Loucy (cell line): Measurements from ENCODE around the gene FAM25C.
"Not testable (repeated sequence)": the region's sequence is repeated elsewhere in the genome, so short reads cannot be mapped to it uniquely, and the experiment has no call there.

Source experiments
- CTCF ChIP-seq: fragments of 200-600 bp; sonication (generic); conservative IDR thresholded peaks from 2 replicates; pipeline ENCODE4 v1.5.1; 2014; ENCODE audit warnings: mild to moderate bottlenecking, antibody characterized with exemption, low read length
- EZH2phosphoT487 ChIP-seq: fragments of 200-600 bp; IDR thresholded peaks from 2 replicates; pipeline ENCODE4 v1.6.1; 2018; ENCODE audit warnings: antibody characterized with exemption, mild to moderate bottlenecking, moderate library complexity, borderline replicate concordance

- not testable (repeated sequence) for TF ChIP-seq CTCF, EZH2phosphoT487
These were observed 45.0 kb upstream of the FAM25C start for GRCh38 chr10:48044557-48044956.
